ENCODE data around the gene FAM78B. TPM values are rescaled to one million over a fixed set of nuclear protein-coding genes. Genes with fewer than 3 reads are reported as not detected.

The FAM78B gene
- total RNA-seq, 1 donor from 2014 or later, result 3.4 TPM

DNA sequence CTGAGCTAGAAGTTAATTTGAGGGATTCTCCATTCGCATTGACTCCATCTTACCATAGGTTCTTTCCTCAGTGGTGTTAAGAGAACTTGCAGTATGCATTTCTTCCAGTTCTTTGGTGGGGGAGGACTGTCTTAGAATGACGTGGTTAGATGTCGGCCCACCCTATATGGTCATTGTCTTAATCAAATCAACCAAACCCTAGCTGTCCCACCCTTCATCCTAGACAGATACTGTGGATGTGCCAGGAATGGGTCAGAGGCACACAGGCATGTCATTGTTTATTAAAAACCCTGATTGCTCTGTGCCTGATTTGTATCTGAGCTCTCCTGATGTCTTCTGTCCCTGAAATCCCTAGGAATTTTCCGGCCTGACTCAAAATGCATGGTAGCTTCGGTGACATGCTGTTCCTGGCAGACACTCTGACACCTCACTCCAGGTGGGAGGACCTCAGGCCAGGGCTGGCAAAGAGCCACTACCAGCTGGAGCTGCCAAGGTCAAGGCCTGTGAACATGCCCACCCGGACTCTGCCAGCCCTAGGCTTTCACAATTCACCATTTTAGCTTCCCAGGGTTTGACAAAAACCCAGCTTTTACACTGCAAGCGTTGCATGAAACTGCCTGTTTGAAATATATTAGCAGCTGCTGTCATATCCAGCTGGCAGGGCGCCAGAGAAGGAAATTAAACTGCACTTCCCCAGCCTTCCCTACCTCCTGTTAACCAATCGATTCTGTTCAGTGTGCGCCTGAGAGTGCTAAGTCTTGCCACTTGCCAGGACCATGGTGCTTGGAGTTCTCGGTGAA is 134.0 kb downstream of the FAM78B start:
- ATAC-seq, result no peak
- DNase-seq (ENCODE audit: missing footprints), result no peak
- intact Hi-C loops (cut with DNase I), result no loop called here

- intact Hi-C loops (cut with DNase I), result no loop called here
- no peak for DNase-seq (ENCODE audit: missing footprints)
- no peak for ATAC-seq
These were observed 134.7 kb downstream of the FAM78B start for GRCh38 chr1:166031932-166032571.

GRCh38 chr1:166029196-166029945 is 137.4 kb downstream of the FAM78B start:
- intact Hi-C loops (cut with DNase I), result no loop called here
- ATAC-seq (peak; percentile 80), DNase-seq (ENCODE audit: missing footprints) (no peak)

DNA sequence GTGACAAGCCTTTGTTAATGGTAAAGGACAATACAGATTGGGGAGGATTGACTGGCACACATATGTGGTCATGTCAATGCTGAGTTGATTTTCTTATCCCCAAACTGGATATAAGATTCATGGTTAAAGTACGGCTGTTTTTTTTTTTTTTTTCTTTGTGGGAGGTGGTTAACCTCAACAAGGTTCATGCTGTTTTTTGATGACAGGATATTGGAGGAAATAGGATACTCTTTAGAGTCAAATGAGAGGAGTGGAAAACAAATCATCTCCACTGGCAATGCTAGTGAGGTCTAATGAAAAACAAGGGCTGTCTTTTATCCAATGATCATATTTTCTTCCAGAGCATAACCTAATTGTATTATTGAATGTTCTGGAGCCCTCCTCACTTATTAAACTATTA is 140.2 kb downstream of the FAM78B start:
- ATAC-seq (no peak), DNase-seq (ENCODE audit: missing footprints) (no peak)
- intact Hi-C loops (cut with DNase I), result no loop called here

DNA sequence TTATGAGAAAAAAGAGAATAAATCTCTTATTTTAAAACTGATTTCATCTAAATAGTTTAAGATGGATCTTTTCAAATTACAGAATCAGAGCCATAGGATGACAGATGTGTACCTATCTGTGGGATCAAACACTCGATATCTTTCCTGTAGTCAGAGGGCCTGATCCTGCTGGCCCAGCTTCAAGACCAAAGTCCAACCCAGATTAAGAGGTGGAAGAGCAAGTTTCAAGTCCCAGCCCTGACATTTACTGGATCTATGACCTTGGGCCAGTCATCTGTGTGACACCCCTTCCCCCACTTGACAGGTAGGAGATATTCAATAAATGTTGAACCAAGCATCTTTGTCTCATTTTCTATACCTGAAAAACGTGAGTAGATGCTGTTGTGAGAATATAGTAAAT is 140.7 kb downstream of the FAM78B start:
- intact Hi-C loops (cut with DNase I), result no loop called here
- DNase-seq (ENCODE audit: missing footprints) (no peak), ATAC-seq (no peak)

DNA sequence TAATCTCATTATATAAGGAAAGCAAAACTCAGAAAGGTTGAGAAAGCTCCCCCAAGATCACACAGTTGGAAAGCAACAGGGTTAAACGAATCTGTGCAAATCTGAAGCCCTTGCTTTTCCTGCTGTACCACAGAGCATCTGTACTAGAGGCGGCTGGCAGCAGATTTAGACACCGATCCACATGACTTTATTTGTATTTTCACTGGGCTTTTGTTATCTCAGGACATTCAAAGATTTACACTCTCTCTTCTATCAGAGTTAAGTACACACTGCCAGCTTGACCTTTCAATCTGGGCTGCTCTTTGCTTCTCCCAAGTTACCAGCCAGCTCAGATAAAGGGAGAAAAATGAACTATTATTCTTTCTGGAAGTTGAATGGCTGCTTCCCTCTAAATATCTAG is 146.6 kb downstream of the FAM78B start:
- DNase-seq (ENCODE audit: missing footprints) (no peak), ATAC-seq (no peak)
- intact Hi-C loops (cut with DNase I), result no loop called here

Small RNAs within 50 kb of the gene (microRNA-seq; reads per million reads assigned to microRNA genes)
- gene MIR921, result not detected

All from Right ventricle myocardium inferior (tissue), 1 donor.